Stimulated activated CD4-positive, alpha-beta T cell treated with anti-CD3 and anti-CD28 coated beads, Interleukin-15, amount 100 ng/mL, for 1 hour (primary cell): ENCODE data around the gene MPG.
A peak's percentile ranks its signal among the peaks of the same experiment; 100 is the strongest.
"Not testable (repeated sequence)": the region's sequence is repeated elsewhere in the genome, so short reads cannot be mapped to it uniquely, and the experiment has no call there.

Experiments used
- DNase-seq, 2 donors: peaks; one replicate each; pipeline ENCODE4 v3.0.0-alpha.2; 2020; ENCODE audit warnings: low read depth in 1 of 2, low spot score in 1 of 2

The MPG gene

GRCh38 chr16:112153-112840 lies 34.3 kb downstream of the MPG start:
- no peak for DNase-seq

GRCh38 chr16:114327-114726 lies 36.3 kb downstream of the MPG start:
- DNase-seq: no peak

- no peak for DNase-seq
These were observed 38.0 kb downstream of the MPG start for GRCh38 chr16:116015-116414.

- DNase-seq: peak; percentile 32 to 36
These were observed 39.6 kb downstream of the MPG start for GRCh38 chr16:117379-118365.

- DNase-seq: no peak
These were observed 40.8 kb downstream of the MPG start for GRCh38 chr16:118857-119256.

- DNase-seq: no peak
These were observed 41.3 kb downstream of the MPG start for GRCh38 chr16:119295-119694.

GRCh38 chr16:119835-120491 lies 41.9 kb downstream of the MPG start:
- no peak for DNase-seq

- no peak for DNase-seq
These were observed 42.7 kb downstream of the MPG start for GRCh38 chr16:120756-121155.

- DNase-seq: no peak
These were observed 44.3 kb downstream of the MPG start for GRCh38 chr16:122361-122760.

GRCh38 chr16:123558-124350 lies 45.7 kb downstream of the MPG start:
- not testable (repeated sequence) for DNase-seq

- DNase-seq: no peak
These were observed 47.0 kb downstream of the MPG start for GRCh38 chr16:125011-125410.

- DNase-seq: no peak
These were observed 51.0 kb downstream of the MPG start for GRCh38 chr16:129075-129474.

GRCh38 chr16:130533-131173 lies 52.6 kb downstream of the MPG start:
- DNase-seq: no peak

GRCh38 chr16:132120-132519 lies 54.1 kb downstream of the MPG start:
- DNase-seq: no peak

- no peak for DNase-seq
These were observed 55.7 kb downstream of the MPG start for GRCh38 chr16:133716-134115.
